DMS153 treated with DMSO at 0.1 percent for 48 hours (cell line): ENCODE data around the gene BANK1.

ENCODE experiments used
- DNase-seq: peaks from one replicate; lab custom pipeline; 2025; ENCODE audit not compliant: unreplicated experiment; lab: John Stamatoyannopoulos, UW

Gene BANK1, protein sequence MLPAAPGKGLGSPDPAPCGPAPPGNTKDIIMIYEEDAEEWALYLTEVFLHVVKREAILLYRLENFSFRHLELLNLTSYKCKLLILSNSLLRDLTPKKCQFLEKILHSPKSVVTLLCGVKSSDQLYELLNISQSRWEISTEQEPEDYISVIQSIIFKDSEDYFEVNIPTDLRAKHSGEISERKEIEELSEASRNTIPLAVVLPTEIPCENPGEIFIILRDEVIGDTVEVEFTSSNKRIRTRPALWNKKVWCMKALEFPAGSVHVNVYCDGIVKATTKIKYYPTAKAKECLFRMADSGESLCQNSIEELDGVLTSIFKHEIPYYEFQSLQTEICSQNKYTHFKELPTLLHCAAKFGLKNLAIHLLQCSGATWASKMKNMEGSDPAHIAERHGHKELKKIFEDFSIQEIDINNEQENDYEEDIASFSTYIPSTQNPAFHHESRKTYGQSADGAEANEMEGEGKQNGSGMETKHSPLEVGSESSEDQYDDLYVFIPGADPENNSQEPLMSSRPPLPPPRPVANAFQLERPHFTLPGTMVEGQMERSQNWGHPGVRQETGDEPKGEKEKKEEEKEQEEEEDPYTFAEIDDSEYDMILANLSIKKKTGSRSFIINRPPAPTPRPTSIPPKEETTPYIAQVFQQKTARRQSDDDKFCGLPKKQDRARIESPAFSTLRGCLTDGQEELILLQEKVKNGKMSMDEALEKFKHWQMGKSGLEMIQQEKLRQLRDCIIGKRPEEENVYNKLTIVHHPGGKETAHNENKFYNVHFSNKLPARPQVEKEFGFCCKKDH

DNA sequence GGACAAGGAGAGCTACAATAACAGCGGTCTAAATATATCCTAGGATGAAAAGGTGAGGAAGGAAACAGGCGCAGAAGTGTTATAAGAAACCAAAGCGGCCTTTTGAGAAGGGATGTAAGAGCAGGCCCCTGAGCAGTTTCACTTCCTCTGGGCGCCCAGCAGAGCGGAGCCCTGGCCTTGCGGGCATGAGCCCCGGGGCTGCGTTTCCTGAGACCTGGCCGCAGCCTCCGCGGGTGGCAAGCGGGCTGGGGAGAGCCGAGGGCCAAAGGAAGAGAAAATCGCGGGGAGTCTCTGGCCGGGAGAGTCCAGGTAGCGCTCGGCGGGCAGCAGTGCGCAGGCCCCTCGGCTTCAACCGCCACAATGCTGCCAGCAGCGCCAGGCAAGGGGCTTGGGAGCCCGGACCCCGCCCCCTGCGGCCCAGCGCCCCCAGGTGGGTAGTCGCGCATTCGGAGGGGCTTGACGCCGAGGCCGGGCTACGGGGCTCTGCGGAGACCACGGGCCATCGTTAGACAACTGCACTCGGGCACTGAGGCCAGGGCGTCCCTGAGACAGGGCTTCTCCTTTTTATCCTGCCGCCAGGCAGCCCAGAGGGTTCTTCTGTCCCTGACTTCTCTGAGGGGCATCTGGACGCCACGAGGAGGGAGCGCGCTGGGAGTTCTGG, at the start of gene BANK1:
TSS of gene BANK1 (plus strand) at position 210 of the 661 bp plus-strand sequence. CDS start at position 361, 151 bp downstream.
- DNase-seq, result peak; percentile 89

DNA sequence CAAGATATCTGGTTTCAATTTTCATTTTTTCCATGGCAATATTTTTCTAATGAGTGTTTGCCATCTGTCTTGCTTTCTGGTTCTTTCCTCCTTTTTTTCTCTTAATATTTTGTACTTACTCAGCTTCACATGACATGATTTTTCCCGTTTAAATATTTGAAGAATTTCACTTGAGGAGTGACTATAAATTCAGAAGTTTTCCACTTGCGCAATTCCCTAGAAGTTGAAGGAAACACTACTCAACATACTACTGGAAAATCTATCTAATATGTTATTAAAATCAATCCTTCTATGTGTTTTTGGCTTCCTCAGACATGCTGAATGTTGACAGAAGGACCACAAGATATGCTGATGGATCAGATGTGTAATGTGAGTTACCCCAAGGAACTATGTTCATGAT, 36.8 kb upstream of the BANK1 start:
- no peak for DNase-seq

- DNase-seq, result no peak
Measured at GRCh38 chr4:101756181-101756580, 34.3 kb upstream of the BANK1 start.

DNA sequence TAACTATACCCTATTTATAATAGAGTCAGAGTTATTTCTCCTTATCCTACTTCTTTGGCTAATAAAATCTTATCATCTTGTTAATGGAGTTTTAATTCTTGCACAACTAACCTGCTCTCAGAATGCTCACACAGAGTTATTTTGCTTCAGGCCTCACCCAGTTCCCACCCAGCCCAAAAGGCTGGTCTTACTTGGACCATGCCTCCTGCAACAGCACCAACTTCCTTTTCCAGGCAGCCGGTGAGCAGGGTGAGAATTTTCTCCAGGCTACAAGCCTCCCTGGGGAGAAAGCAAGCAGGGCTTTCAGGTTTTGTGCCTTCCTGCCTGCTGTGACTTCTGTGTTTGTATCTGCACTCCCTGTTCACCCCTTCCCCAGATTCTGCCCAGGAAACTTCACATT, 29.1 kb upstream of the BANK1 start:
- no peak for DNase-seq

- DNase-seq, result no peak
Measured at GRCh38 chr4:101762025-101762424, 28.5 kb upstream of the BANK1 start.

GRCh38 chr4:101762534-101762933, 28.0 kb upstream of the BANK1 start:
- no peak for DNase-seq

DNA sequence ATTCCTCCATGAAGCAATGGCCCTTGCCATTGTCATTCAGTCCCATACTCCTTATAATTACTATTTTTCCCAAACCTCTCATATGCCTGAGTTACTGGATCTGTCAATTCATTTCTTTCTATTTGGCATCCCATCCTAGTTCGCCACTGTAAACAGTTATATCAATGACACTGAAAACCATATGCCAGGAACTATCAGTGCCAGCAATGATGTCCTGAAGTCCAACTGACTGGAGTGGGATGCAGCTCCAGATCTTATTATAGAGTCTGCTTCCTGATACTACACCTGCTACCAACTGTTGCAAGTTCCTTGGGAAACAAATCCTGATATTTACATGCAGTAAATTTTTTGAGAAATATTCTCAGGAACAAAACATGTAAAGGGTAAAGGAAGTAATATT, 27.0 kb upstream of the BANK1 start:
- no peak for DNase-seq

DNA sequence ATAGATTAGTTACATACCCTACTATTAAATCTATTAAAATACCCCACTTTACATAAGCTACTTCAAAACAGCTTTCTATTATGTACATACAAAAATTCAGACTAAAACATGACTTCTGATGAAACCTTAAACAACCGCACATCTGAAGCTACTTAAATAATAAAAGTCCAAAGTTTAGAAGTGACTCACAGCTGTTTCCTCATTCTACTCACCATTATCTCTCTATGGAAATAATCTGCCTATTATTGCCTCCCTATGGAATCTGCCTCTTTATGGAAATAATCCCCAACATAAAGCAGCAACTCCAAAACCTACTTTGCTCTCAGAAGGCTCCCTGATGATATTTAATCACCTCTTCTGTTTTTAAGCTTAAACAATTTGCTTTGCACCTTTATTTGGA, 15.7 kb upstream of the BANK1 start:
- no peak for DNase-seq

DNA sequence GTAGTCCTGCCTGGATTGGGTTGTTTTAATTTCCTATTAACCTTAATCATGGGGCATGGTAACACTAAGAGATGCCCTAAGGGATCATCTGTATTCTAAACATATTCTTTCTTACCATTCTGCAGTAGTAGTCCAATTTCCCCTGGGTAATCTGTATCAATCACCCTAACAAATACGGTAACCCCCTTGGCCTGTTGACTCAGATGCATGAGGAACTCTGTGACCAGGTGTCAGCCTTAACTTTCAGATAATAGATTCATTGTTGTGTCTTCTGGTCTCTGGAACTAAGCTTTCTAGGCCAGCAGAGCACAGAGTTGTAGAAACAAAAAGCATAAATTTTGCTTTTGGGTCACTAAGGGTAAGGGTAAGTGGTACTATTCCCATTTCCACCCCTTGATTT, 13.1 kb upstream of the BANK1 start:
- DNase-seq, result no peak

- DNase-seq, result no peak
Measured at GRCh38 chr4:101780284-101780683, 10.2 kb upstream of the BANK1 start.

- no peak for DNase-seq
Measured at GRCh38 chr4:101782546-101782945, 8.0 kb upstream of the BANK1 start.

DNA sequence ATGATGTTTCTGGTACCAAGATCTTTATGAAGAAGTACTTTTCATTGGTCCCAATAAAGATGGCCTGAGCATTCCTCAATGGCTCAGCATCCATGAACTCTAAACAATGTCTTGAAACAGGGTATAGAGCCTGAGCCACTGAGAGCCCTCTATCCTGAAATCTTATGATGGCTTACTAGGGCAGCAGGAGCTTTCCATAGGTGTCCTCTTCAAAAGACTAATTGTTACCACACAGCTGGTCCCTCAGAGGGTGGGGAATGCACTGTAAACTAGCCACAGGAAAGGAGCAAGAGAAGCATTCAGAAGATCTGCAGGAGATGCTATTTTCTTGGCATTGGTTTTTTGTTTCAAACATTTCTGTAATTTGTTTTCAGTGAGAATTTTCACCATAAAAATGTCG, 5.6 kb upstream of the BANK1 start:
- DNase-seq, result no peak

DNA sequence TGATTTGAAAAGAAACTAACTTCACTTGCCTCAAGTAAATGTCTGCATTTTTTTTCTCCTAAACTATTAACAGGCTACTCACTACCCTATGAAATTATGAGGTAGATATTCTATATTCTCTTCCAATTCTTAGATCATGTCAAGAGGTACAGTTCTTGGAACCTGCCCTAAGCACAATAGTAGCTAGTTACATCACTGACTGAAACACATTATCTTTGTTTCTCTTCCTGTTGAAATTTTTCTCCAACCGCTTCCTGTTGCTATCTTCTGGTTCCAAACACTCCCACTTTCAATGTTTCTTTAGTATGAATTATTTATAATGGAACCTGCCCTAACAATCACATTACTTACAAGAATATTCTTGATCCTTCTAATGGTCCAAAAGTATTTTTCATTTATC, 5.0 kb upstream of the BANK1 start:
- DNase-seq, result no peak

DNA sequence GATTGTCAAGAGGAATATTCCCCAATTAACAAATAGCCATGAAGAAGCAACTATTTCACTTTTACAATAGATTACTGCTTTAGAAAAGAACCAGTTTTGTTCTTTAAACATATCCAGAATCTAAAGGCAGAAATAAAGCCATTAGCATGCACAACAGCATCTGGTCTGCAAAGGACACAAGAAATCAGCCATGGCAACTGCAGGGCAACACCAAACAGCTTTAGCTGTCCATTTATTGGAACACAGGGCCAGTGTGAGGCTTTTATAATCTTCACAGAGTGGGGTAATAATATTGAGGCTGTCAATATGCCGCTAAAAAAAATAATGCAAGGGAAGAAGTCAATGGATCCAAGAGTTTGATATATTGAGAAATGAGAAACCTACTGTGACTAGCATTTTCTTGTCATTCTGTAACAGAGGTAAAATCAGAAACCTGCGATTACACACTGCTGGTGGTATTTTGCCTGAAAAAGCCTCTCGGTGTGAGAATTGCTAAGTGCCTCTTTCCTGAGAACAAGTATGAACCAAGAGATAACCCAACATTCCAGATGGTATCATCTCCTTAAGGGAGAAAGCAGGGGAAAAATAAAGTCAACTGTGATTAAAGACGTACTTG, 2.7 kb upstream of the BANK1 start:
- no peak for DNase-seq

DNA sequence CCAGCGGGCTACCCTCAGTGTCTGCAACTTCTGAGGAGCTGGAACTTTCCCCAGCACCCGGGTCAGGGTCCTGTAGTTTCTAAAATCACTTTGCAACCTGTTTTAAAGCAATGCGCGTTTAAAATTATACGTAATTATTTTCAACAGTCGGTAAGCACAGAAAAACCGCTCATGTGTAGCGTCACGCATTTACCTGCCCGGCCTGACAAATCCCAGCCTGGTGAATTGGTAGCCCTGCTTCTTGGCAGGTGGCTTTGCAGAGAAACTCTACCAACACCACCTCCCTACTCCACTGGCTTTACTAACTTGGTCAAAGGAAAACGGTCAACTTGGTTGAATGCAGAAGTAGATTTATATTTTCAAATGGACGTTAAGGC, 640 bp downstream of the BANK1 start:
- peak; percentile 53 for DNase-seq

DNA sequence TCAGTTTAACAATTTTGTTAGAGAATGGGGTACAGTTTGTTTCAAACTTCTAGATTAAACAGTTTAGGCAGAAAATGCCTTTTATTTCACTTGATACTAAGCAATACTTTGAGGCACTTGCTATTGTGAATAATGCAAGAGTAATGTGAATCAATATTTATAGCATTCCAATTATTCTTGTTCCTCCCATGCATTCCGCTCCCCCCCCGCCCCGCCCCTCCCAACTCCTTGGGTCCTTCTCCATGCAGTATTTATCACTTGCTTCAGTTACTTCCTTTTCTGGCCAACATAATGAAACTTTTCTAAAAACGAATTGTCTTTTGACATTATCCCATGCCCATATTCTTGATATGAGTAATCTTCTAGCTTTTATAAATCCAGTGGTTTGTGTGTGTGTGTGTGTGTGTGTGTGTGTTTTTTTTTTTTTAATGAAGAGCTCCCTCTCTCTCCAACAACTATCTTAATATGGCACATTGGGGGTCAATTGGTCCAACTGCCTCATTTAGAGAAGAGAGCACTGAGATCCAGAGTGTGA, 1.6 kb downstream of the BANK1 start:
- no peak for DNase-seq

DNA sequence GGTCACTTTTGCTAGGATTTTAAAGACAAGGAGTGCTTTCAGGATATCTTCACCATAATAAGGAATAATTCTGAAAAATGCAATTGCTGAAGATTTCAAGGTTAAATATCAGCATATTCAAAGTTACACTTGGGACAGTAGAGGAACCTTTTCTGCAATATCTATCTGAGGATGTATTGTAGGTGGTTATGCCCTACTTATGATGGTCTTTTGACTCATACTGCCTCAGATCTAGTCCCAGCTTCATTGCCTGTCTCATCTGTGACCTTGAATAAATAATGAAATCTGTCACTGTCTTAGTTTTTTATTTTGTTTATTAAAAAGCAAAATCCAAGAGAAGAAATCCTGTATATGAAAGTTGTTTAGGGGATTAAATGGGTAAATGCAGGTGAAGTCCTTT, 2.9 kb downstream of the BANK1 start:
- DNase-seq, result no peak

GRCh38 chr4:101794806-101795205, 4.3 kb downstream of the BANK1 start:
- no peak for DNase-seq

GRCh38 chr4:101795704-101796103, 5.2 kb downstream of the BANK1 start:
- DNase-seq, result no peak

GRCh38 chr4:101801958-101802357, 11.4 kb downstream of the BANK1 start:
- no peak for DNase-seq

DNA sequence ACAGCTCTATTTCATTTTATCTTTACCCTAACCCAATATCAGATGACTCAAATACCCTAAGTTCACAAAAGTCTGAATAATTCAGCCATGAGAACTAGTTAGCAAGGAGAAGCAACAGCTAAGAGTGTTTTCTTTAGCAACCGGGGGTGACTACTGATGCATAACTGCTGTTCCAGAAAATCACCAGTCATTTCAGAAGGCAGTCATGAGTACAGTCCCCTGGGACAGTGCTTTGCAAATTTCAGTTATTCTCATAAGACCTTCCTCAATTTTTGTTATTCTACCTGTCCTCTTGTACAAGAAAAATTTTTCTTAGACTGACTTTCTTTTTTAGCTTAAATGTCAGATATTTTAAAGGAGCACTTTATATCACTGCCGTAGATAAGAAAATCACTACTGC, 16.4 kb downstream of the BANK1 start:
- no peak for DNase-seq
